Activated naive CD4-positive, alpha-beta T cell treated with anti-CD3 and anti-CD28 coated beads for 36 hours (primary cell): ENCODE measurements around the gene TOMM40L. TPM values are rescaled to one million over a fixed set of nuclear protein-coding genes. Genes with fewer than 3 reads are reported as not detected.
A peak's percentile ranks its signal among the peaks of the same experiment; 100 is the strongest.

Source experiments
- CTCF ChIA-PET: fragments of 350-600 bp; sonication (Branson Sonifier 250); formaldehyde crosslinking; loops from one replicate; lab custom pipeline; 2021; ENCODE audit warnings: antibody characterized with exemption; lab: Charles Lee
- DNase-seq: peaks from one replicate; pipeline ENCODE4 v3.0.0-alpha.2; 2020
- H3K27ac Mint-ChIP-seq: one replicate; pipeline ENCODE4 v1.8.0; 2021; ENCODE audit warnings: mild to moderate bottlenecking, mixed read lengths
- H3K27me3 Mint-ChIP-seq: one replicate; pipeline ENCODE4 v1.8.0; 2021; ENCODE audit warnings: low read depth, mixed read lengths
- H3K36me3 Mint-ChIP-seq: one replicate; pipeline ENCODE4 v1.8.0; 2021; ENCODE audit warnings: low read depth, mixed read lengths
- H3K4me1 Mint-ChIP-seq: one replicate; pipeline ENCODE4 v1.8.0; 2021; ENCODE audit warnings: low read depth, mixed read lengths
- H3K4me3 Mint-ChIP-seq: one replicate; pipeline ENCODE4 v1.8.0; 2021; ENCODE audit warnings: mild to moderate bottlenecking, moderate library complexity, mixed read lengths
- H3K9me3 Mint-ChIP-seq: one replicate; pipeline ENCODE4 v1.8.0; 2021; ENCODE audit warnings: mixed read lengths
- intact Hi-C: fragments of 100-400 bp; cut with micrococcal nuclease; formaldehyde crosslinking; loops from one replicate; pipeline ENCODE4 v1.15.1; 2023
- total RNA-seq, 2 experiments: library from RNA; stranded (reverse); gene quantifications; one replicate each; pipeline ENCODE4 v1.2.3, GENCODE V29; 2021

Gene TOMM40L
- total RNA-seq: 10 to 100 TPM; 13.2 to 14.3 TPM

- peak within 1 kb of the TSS; percentile 98 for H3K27ac Mint-ChIP-seq
- peak within 1 kb of the TSS; percentile 100 for H3K4me3 Mint-ChIP-seq
- H3K36me3 Mint-ChIP-seq: peaks cover 22% of the 10 kb centered on the region
- intact Hi-C loops: loop anchor here (1.0 to 5.0 kb wide), 8 partner anchors 15 to 515 kb away; partner anchors contain the start of genes CFAP126, NDUFS2, PPOX and SDHC
- CTCF ChIA-PET: interaction anchor here (0.6 to 13.2 kb wide), 34 partner anchors 9 to 212 kb away, joined by 3 to 196 read pairs (median 4); partner anchors contain the start of genes ADAMTS4, B4GALT3, CFAP126 and FCER1G
- H3K9me3 Mint-ChIP-seq: no peaks in the 10 kb centered on the region
- peak; percentile 95 for DNase-seq
- H3K4me1 Mint-ChIP-seq: peaks cover 36% of the 10 kb centered on the region
- no peaks in the 10 kb centered on the region for H3K27me3 Mint-ChIP-seq
These were observed at the start of gene TOMM40L for GRCh38 chr1:161225534-161226319. Gene TOMM40L, plus strand, starts transcription at chr1:161226060. Its CDS starts 430 bp downstream, at chr1:161226490.

GRCh38 chr1:161176468-161177111, 49.3 kb upstream of the TOMM40L start:
- no peak for DNase-seq
- Mint-ChIP-seq H3K4me3 (peak overlapping the region; percentile 98), H3K27me3 (no peaks in the 10 kb centered on the region), H3K9me3 (no peaks in the 10 kb centered on the region), H3K36me3 (peaks cover 19% of the 10 kb centered on the region), H3K27ac (peak overlapping the region; percentile 96), H3K4me1 (peaks cover 53% of the 10 kb centered on the region)
- CTCF ChIA-PET: interaction anchor here (0.8 to 3.3 kb wide), 5 partner anchors 11 to 206 kb away, joined by 3 to 20 read pairs (median 4); partner anchors contain the start of genes PPOX and TOMM40L
- intact Hi-C loops: loop anchor here (1.0 to 2.0 kb wide), 2 partner anchors 10 to 18 kb away; partner anchors contain the start of genes PPOX and USP21

GRCh38 chr1:161177112-161177935, 48.5 kb upstream of the TOMM40L start, which contains the start of gene B4GALT3:
Gene B4GALT3, minus strand, starts transcription at chr1:161177507. Its CDS starts 1,447 bp downstream, at chr1:161176060.
- intact Hi-C loops: loop anchor here (1.0 to 2.0 kb wide), 2 partner anchors 11 to 19 kb away; partner anchors contain the start of genes PPOX and USP21
- H3K9me3 Mint-ChIP-seq: no peaks in the 10 kb centered on the region
- peak within 1 kb of the TSS; percentile 98 for H3K4me3 Mint-ChIP-seq
- H3K27ac Mint-ChIP-seq: peak within 1 kb of the TSS; percentile 96
- peaks cover 16% of the 10 kb centered on the region for H3K36me3 Mint-ChIP-seq
- CTCF ChIA-PET: interaction anchor here (0.9 to 3.3 kb wide), 4 partner anchors 12 to 205 kb away, joined by 3 to 20 read pairs (median 4); partner anchors contain the start of genes PPOX and TOMM40L
- H3K4me1 Mint-ChIP-seq: peaks cover 60% of the 10 kb centered on the region
- peak; percentile 97 for DNase-seq
- H3K27me3 Mint-ChIP-seq: no peaks in the 10 kb centered on the region

- Mint-ChIP-seq H3K27ac (peak overlapping the region; percentile 96), H3K27me3 (no peaks in the 10 kb centered on the region), H3K36me3 (peaks cover 12% of the 10 kb centered on the region), H3K4me3 (peak overlapping the region; percentile 98), H3K4me1 (peaks cover 66% of the 10 kb centered on the region), H3K9me3 (no peaks in the 10 kb centered on the region)
- intact Hi-C loops: loop anchor here (1.0 to 2.0 kb wide), 2 partner anchors 12 to 19 kb away; partner anchors contain the start of genes PPOX and USP21
- DNase-seq: no peak
- CTCF ChIA-PET: interaction anchor here (0.9 to 3.3 kb wide), 2 partner anchors 12 to 204 kb away, joined by 3 to 20 read pairs; partner anchors contain the start of gene PPOX
These were observed 48.0 kb upstream of the TOMM40L start for GRCh38 chr1:161177936-161178244.

GRCh38 chr1:161179698-161180097, 46.2 kb upstream of the TOMM40L start:
- Mint-ChIP-seq H3K4me3 (no peak overlapping the region), H3K4me1 (peaks cover 72% of the 10 kb centered on the region), H3K9me3 (no peaks in the 10 kb centered on the region), H3K36me3 (peaks cover 2% of the 10 kb centered on the region), H3K27ac (peak overlapping the region; percentile 66), H3K27me3 (no peaks in the 10 kb centered on the region)
- no peak for DNase-seq
- CTCF ChIA-PET: interaction anchor here (0.6 to 4.2 kb wide), 7 partner anchors 12 to 203 kb away, joined by 3 to 57 read pairs (median 12); partner anchors contain the start of genes APOA2, NDUFS2, PPOX and TOMM40L
- intact Hi-C loops: loop anchor here (10.0 kb wide), 1 partner anchor 565 kb away; the partner anchor contains the start of gene DUSP12

- Mint-ChIP-seq H3K27me3 (no peaks in the 10 kb centered on the region), H3K27ac (peak overlapping the region; percentile 66), H3K4me3 (no peak overlapping the region), H3K4me1 (peaks cover 71% of the 10 kb centered on the region), H3K9me3 (no peaks in the 10 kb centered on the region), H3K36me3 (peaks cover 2% of the 10 kb centered on the region)
- CTCF ChIA-PET: interaction anchor here (1.0 to 4.2 kb wide), 12 partner anchors 11 to 202 kb away, joined by 3 to 57 read pairs (median 8); partner anchors contain the start of genes APOA2, NDUFS2, PPOX and TOMM40L
- intact Hi-C loops: loop anchor here (10.0 kb wide), 1 partner anchor 564 kb away; the partner anchor contains the start of gene DUSP12
- peak; percentile 49 for DNase-seq
These were observed 45.2 kb upstream of the TOMM40L start for GRCh38 chr1:161180639-161181038.

- Mint-ChIP-seq H3K9me3 (no peaks in the 10 kb centered on the region), H3K4me3 (no peak overlapping the region), H3K4me1 (peaks cover 76% of the 10 kb centered on the region), H3K27ac (peak overlapping the region; percentile 97), H3K27me3 (no peaks in the 10 kb centered on the region), H3K36me3 (no peaks in the 10 kb centered on the region)
- intact Hi-C loops: loop anchor here (1.0 to 10.0 kb wide), 4 partner anchors 67 to 563 kb away; partner anchors contain the start of gene DUSP12
- CTCF ChIA-PET: interaction anchor here (1.0 to 4.2 kb wide), 13 partner anchors 10 to 535 kb away, joined by 3 to 57 read pairs (median 8); partner anchors contain the start of genes APOA2, NDUFS2, PPOX and SLAMF1
- DNase-seq: peak; percentile 85
These were observed 43.6 kb upstream of the TOMM40L start for GRCh38 chr1:161182214-161182613.

GRCh38 chr1:161185282-161185682, 40.6 kb upstream of the TOMM40L start:
- CTCF ChIA-PET: interaction anchor here (1.7 kb wide), 1 partner anchor 40 kb away, joined by 9 read pairs; the partner anchor contains the start of gene TOMM40L
- Mint-ChIP-seq H3K27me3 (no peaks in the 10 kb centered on the region), H3K4me1 (peaks cover 78% of the 10 kb centered on the region), H3K27ac (peak overlapping the region; percentile 94), H3K4me3 (peak overlapping the region; percentile 67), H3K36me3 (no peaks in the 10 kb centered on the region), H3K9me3 (no peaks in the 10 kb centered on the region)
- intact Hi-C loops: loop anchor here (1.0 to 10.0 kb wide), 5 partner anchors 17 to 560 kb away; partner anchors contain the start of genes DEDD, DUSP12 and NDUFS2
- peak; percentile 94 for DNase-seq

- CTCF ChIA-PET: interaction anchor here (0.6 to 1.7 kb wide), 8 partner anchors 14 to 196 kb away, joined by 3 to 9 read pairs (median 3); partner anchors contain the start of genes ADAMTS4, PPOX and TOMM40L
- intact Hi-C loops: loop anchor here (1.0 to 10.0 kb wide), 5 partner anchors 16 to 559 kb away; partner anchors contain the start of genes DEDD, DUSP12 and NDUFS2
- no peaks in the 10 kb centered on the region for H3K27me3 Mint-ChIP-seq
These were observed 40.0 kb upstream of the TOMM40L start for GRCh38 chr1:161185732-161186311.

GRCh38 chr1:161187311-161187710, 38.5 kb upstream of the TOMM40L start:
- Mint-ChIP-seq H3K27ac (peak overlapping the region; percentile 94), H3K9me3 (no peaks in the 10 kb centered on the region), H3K36me3 (no peaks in the 10 kb centered on the region), H3K4me1 (peaks cover 60% of the 10 kb centered on the region), H3K27me3 (no peaks in the 10 kb centered on the region), H3K4me3 (no peak overlapping the region)
- intact Hi-C loops: loop anchor here (10.0 kb wide), 1 partner anchor 557 kb away; the partner anchor contains the start of gene DUSP12
- CTCF ChIA-PET: interaction anchor here (1.3 to 1.7 kb wide), 2 partner anchors 38 to 195 kb away, joined by 8 to 9 read pairs; partner anchors contain the start of gene TOMM40L
- no peak for DNase-seq

More at GRCh38 chr1:161185732-161186311, 40.0 kb upstream of the TOMM40L start:
- Mint-ChIP-seq H3K9me3 (no peaks in the 10 kb centered on the region), H3K36me3 (no peaks in the 10 kb centered on the region), H3K27ac (peak overlapping the region; percentile 94), H3K4me3 (peak overlapping the region; percentile 67), H3K4me1 (peaks cover 73% of the 10 kb centered on the region)
- DNase-seq: peak; percentile 30
